Measurements from ENCODE around the gene RRP36. TPM values are rescaled to one million over a fixed set of nuclear protein-coding genes. Genes with fewer than 3 reads are reported as not detected.
A peak's percentile ranks its signal among the peaks of the same experiment; 100 is the strongest.

RRP36 gene
- polyA plus RNA-seq, 1 of the 3 experiments (the other 2 are of a cell fraction) = 60.5 TPM

DNA sequence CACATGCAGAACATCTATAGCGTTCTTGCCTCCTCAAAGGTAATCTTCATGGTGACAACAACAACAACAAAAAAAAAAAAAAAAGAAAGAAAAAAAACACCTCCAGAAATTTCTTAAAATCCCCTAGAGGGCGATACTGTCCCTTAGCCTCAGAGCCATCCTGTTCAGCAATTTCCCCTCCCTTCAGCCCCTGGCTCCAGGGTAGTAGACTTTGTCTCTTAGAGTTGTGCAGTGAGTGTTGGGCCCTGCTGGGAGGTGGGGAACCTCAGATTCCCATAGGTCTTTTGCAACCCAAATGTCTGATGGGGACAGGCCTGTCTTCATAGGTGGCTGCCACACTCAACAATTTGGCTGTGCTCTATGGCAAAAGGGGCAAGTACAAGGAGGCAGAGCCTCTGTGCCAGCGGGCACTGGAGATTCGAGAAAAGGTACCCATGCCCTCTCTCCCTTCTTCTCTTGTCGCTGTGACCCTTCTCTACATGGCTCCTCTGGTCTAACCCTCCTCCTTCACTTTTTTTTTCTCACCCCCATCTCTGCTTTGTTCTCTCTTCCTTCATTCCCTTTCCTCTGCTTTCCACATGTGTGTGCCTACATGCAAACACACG lies 48.7 kb downstream of the RRP36 start:
- Histone ChIP-seq H3K27ac (ENCODE audit: low read depth in 2 of 2, low read length in 1 of 2) (no peak overlapping the region), H3K4me3 (ENCODE audit: low read depth in 2 of 2, low read length in 1 of 2) (no peak overlapping the region), H3K9ac (no peak overlapping the region), H3K36me3 (replicated peaks in 1 of 2; ENCODE audit: control insufficient read depth in 1 of 2, insufficient read depth in 2 of 2, low read length in 1 of 2) (peaks cover 0 to 16% of the 10 kb centered on the region in 2 experiments), H3K9me3 (no peaks in the 10 kb centered on the region), H2AFZ (ENCODE audit: low read depth) (no peak overlapping the region), H4K20me1 (ENCODE audit: insufficient read depth) (no peaks in the 10 kb centered on the region), H3F3A (replicated peaks; ENCODE audit: insufficient read depth) (no peaks in the 10 kb centered on the region), H3K79me2 (ENCODE audit: insufficient read depth) (no peaks in the 10 kb centered on the region), H3K4me1 (ENCODE audit: control insufficient read depth in 1 of 2, insufficient read depth in 2 of 2, low read depth in 1 of 2, low read length in 1 of 2) (peaks cover 0 to 3% of the 10 kb centered on the region in 2 experiments; a peak in 1 of 4 replicates), H3K9me2 (no peaks in the 10 kb centered on the region), H3K27me3 (ENCODE audit: insufficient read depth) (no peaks in the 10 kb centered on the region), H3K4me2 (no peak overlapping the region)
- CTCF ChIA-PET = interaction anchor here (0.6 to 6.2 kb wide), 17 partner anchors 10 to 85 kb away, joined by 3 to 58 read pairs (median 4); partner anchors contain the start of genes CUL7, KLC4 and MRPL2
- 45% methylated on average over 6 of the region's 6 CpGs for WGBS (ENCODE audit: low lambda C conversion rate)
- POLR2A ChIA-PET = no interaction called here
- peak; percentile 80 for DNase-seq
- TF ChIP-seq ELF1 (IDR thresholded peaks at IDR 0.05) (no peak), EZH2phosphoT487 (IDR thresholded peaks at IDR 0.05; ENCODE audit: borderline replicate concordance, low read depth) (no peak), FOSL2 (IDR thresholded peaks at IDR 0.05; ENCODE audit: borderline replicate concordance, low read depth) (no peak), TCF12 (IDR thresholded peaks at IDR 0.05) (no peak), RAD21 (IDR thresholded peaks at IDR 0.05; ENCODE audit: low read length) (peak; percentile 84), RFX5 (IDR thresholded peaks at IDR 0.05; ENCODE audit: low read length) (no peak), SIN3A (IDR thresholded peaks at IDR 0.05; ENCODE audit: borderline replicate concordance, low read depth, low read length) (no peak), RXRA (IDR thresholded peaks at IDR 0.05; ENCODE audit: borderline replicate concordance, low read depth) (no peak), SMC3 (IDR thresholded peaks at IDR 0.05; ENCODE audit: low read depth, low read length) (peak; percentile 83)
- TF ChIP-seq, protein P1, sequence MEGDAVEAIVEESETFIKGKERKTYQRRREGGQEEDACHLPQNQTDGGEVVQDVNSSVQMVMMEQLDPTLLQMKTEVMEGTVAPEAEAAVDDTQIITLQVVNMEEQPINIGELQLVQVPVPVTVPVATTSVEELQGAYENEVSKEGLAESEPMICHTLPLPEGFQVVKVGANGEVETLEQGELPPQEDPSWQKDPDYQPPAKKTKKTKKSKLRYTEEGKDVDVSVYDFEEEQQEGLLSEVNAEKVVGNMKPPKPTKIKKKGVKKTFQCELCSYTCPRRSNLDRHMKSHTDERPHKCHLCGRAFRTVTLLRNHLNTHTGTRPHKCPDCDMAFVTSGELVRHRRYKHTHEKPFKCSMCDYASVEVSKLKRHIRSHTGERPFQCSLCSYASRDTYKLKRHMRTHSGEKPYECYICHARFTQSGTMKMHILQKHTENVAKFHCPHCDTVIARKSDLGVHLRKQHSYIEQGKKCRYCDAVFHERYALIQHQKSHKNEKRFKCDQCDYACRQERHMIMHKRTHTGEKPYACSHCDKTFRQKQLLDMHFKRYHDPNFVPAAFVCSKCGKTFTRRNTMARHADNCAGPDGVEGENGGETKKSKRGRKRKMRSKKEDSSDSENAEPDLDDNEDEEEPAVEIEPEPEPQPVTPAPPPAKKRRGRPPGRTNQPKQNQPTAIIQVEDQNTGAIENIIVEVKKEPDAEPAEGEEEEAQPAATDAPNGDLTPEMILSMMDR (IDR thresholded peaks at IDR 0.05) = peak; percentile 79
- TF ChIP-seq, protein P2, sequence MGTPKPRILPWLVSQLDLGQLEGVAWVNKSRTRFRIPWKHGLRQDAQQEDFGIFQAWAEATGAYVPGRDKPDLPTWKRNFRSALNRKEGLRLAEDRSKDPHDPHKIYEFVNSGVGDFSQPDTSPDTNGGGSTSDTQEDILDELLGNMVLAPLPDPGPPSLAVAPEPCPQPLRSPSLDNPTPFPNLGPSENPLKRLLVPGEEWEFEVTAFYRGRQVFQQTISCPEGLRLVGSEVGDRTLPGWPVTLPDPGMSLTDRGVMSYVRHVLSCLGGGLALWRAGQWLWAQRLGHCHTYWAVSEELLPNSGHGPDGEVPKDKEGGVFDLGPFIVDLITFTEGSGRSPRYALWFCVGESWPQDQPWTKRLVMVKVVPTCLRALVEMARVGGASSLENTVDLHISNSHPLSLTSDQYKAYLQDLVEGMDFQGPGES (IDR thresholded peaks at IDR 0.05; ENCODE audit: low read depth, low read length) = no peak
- TF ChIP-seq, protein P3, sequence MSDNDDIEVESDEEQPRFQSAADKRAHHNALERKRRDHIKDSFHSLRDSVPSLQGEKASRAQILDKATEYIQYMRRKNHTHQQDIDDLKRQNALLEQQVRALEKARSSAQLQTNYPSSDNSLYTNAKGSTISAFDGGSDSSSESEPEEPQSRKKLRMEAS (IDR thresholded peaks at IDR 0.05; ENCODE audit: low read depth) = no peak
- TF ChIP-seq, protein P4, sequence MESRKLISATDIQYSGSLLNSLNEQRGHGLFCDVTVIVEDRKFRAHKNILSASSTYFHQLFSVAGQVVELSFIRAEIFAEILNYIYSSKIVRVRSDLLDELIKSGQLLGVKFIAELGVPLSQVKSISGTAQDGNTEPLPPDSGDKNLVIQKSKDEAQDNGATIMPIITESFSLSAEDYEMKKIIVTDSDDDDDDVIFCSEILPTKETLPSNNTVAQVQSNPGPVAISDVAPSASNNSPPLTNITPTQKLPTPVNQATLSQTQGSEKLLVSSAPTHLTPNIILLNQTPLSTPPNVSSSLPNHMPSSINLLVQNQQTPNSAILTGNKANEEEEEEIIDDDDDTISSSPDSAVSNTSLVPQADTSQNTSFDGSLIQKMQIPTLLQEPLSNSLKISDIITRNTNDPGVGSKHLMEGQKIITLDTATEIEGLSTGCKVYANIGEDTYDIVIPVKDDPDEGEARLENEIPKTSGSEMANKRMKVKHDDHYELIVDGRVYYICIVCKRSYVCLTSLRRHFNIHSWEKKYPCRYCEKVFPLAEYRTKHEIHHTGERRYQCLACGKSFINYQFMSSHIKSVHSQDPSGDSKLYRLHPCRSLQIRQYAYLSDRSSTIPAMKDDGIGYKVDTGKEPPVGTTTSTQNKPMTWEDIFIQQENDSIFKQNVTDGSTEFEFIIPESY (IDR thresholded peaks at IDR 0.05; ENCODE audit: borderline replicate concordance, low read depth) = no peak

Data from SK-N-SH (cell line).